Ascending aorta (tissue), 2 donors: Measurements from ENCODE around the gene SEMA4A. TPM values are rescaled to one million over a fixed set of nuclear protein-coding genes. Genes with fewer than 3 reads are reported as not detected.

ENCODE experiments used
- DNase-seq, 2 donors: peaks; one replicate each; pipeline ENCODE4 v3.0.0-alpha.2; 2019; ENCODE audit warnings: low spot score in 2 of 2
- H3K27ac ChIP-seq, 2 donors: fragments of 200-600 bp; sonication (generic); one replicate each; pipeline ENCODE4 v1.5.1; 2016 to 2017; ENCODE audit warnings: mild to moderate bottlenecking in 1 of 2
- H3K27me3 ChIP-seq: fragments of 200-600 bp; sonication (generic); one replicate; pipeline ENCODE4 v1.5.1; 2017
- H3K36me3 ChIP-seq, 2 donors: fragments of 200-600 bp; sonication (generic); one replicate each; pipeline ENCODE4 v1.5.1; 2016
- H3K4me1 ChIP-seq, 2 donors: fragments of 200-600 bp; sonication (generic); one replicate each; pipeline ENCODE4 v1.5.1; 2016 to 2017; ENCODE audit warnings: mild to moderate bottlenecking in 1 of 2
- H3K4me3 ChIP-seq, 2 donors: fragments of 200-600 bp; sonication (generic); one replicate each; pipeline ENCODE4 v1.5.1; 2016 to 2017; ENCODE audit warnings: mild to moderate bottlenecking in 1 of 2
- H3K9me3 ChIP-seq, 2 donors: fragments of 200-600 bp; sonication (generic); one replicate each; pipeline ENCODE4 v1.5.1; 2016
- intact Hi-C: fragments of 100-400 bp; cut with DNase I; formaldehyde crosslinking; loops from one replicate; pipeline ENCODE4 v1.15.1; 2023
- total RNA-seq: library from RNA; depleted of rRNA; stranded (reverse); fragments of >200 nt; gene quantifications from one replicate; pipeline ENCODE4 v1.1.0, GENCODE V29; 2016
- TF ChIP-seq, protein P1 (sequence below), 3 experiments: fragments of 200-600 bp in 2 of 3; fragments of 450-650 bp in 1 of 3; sonication (generic) in 2 of 3; IDR thresholded peaks; one replicate each; pipeline ENCODE4 v1.5.1; 2016 to 2019; ENCODE audit warnings: antibody characterized with exemption in 3 of 3, mild to moderate bottlenecking in 1 of 3, moderate library complexity in 1 of 3

Gene SEMA4A
- total RNA-seq: 0.64 TPM

DNA sequence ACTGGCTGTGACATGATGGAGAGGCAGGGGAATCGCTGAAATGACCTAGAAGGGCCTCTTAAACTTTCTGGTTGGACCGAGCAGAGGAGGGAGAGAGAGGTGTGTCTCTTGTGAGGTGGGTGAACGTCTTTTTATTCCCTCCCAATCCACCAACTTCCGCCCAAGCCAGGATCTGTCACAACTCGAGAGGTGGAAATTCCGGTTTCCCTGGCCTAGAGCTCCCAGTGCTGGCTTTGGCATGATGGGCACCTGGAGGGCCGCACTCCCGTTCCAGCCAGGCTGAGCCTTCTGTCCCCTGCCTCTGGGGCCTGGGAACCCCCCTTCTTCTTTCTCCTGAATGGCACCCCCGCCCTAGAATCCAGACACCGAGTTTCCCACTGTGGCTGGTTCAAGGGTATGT lies at the start of gene SEMA4A:
SEMA4A (plus strand) TSS at position 224 of the 400 bp plus-strand sequence. CDS start 994 bp downstream, outside the sequence.
- no peaks in the 10 kb centered on the region for H3K36me3 ChIP-seq
- DNase-seq: no peak
- H3K9me3 ChIP-seq: no peaks in the 10 kb centered on the region
- H3K4me3 ChIP-seq: no peak within 1 kb of the TSS
- H3K27ac ChIP-seq: no peak within 1 kb of the TSS
- peaks cover 0 to 3% of the 10 kb centered on the region in 2 donors for H3K4me1 ChIP-seq
- no peaks in the 10 kb centered on the region for H3K27me3 ChIP-seq
- TF ChIP-seq, protein P1, sequence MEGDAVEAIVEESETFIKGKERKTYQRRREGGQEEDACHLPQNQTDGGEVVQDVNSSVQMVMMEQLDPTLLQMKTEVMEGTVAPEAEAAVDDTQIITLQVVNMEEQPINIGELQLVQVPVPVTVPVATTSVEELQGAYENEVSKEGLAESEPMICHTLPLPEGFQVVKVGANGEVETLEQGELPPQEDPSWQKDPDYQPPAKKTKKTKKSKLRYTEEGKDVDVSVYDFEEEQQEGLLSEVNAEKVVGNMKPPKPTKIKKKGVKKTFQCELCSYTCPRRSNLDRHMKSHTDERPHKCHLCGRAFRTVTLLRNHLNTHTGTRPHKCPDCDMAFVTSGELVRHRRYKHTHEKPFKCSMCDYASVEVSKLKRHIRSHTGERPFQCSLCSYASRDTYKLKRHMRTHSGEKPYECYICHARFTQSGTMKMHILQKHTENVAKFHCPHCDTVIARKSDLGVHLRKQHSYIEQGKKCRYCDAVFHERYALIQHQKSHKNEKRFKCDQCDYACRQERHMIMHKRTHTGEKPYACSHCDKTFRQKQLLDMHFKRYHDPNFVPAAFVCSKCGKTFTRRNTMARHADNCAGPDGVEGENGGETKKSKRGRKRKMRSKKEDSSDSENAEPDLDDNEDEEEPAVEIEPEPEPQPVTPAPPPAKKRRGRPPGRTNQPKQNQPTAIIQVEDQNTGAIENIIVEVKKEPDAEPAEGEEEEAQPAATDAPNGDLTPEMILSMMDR (IDR thresholded peaks at IDR 0.05): no peak
- intact Hi-C loops: no loop called here

DNA sequence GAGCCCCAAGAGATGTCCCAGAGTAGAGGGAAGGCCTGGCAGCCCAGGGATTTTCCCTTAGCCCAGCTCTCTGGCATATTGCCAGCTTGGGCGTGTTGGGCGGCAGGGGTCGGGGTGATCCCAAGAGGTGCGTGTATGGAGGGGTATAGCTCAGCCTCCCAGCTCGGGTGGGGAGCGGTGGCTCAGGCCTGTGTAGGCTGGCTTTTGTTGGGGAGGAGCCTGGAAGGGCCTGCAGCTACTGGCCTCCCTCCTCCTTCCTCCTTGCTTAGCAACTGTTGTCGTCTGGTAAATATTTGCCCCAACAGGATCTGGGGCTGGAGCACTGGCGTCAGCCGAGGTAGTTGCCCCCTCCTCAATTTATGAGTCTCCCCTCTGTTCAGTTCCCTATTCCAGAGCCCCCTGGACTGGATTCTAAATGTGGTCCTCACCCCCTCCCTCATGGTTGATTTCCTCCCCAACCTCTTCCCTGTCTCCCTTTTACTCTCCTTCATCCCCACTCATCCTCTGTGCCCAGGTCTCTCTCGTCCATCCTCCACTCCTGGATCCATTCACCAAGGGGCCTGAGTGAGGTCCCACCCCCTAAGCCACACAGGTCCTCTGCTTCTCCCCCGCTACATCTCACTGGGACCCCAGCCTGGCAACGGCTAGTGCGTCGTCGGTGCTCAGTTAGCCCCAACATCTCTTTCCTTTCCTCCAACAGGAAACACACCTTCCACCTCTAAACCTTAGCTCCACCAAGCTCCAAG lies 49.1 kb upstream of the SEMA4A start:
- peak in 1 of 2 donors; percentile 93 for DNase-seq
- Histone ChIP-seq H3K4me1 (peaks cover 39 to 59% of the 10 kb centered on the region in 2 donors), H3K4me3 (peak overlapping the region in 1 of 2 donors; percentile 57), H3K36me3 (no peaks in the 10 kb centered on the region), H3K27ac (peak overlapping the region; percentile 95 to 96), H3K9me3 (no peaks in the 10 kb centered on the region), H3K27me3 (no peaks in the 10 kb centered on the region)
- intact Hi-C loops: loop anchor here (1.0 kb wide), 1 partner anchor 19 kb away; no protein-coding TSS in a partner anchor
- TF ChIP-seq, protein P1 (IDR thresholded peaks at IDR 0.05): no peak

DNA sequence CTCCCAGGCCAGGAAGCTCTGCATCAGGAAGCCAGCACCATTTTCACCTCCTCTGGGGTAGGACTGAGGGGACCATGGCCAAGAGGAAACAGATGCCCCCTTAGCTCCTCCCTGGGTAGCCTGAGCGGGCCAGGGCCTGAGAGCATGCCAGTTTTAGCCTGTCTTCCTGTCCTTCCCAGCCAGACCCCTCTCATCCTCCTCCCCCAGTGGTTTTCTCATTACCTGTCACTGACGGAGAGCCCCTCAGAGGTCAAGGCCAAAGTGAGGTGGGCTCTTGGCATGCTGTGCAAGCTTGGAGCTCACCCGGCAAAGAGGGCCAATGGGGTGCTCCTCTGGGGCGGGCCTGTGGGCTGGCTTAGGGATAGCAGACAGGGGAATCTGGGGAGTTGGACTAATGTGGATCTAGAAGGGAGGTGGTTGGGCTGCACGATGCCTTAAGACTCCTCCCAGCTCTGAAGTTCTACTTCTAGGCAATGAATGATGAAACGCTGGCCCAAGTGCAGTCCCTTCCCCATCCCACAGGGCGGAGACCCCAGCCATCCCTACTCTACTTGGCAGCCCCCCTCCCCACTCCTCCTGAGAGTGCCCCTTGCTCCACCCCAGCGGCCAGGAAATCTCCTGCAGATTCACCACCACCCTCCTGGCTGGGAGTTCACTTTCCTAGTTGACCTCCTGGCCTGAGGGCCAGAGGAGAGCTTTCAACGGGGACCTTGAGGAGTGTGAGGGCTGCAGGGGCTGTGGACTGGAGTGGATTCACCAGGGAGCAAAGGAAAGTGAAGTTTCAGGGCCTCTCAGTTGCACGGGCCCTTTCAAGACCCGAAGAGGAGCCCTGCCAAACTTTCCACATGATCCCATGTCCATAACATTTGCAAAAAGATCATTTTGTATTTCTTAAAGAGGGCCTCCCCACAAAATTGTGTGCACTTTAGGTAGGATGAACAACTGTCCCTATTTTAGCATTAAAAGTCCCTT lies 48.2 kb upstream of the SEMA4A start:
- intact Hi-C loops: loop anchor here (1.0 kb wide), 1 partner anchor 18 kb away; no protein-coding TSS in a partner anchor
- H3K4me1 ChIP-seq: peaks cover 39 to 59% of the 10 kb centered on the region in 2 donors

DNA sequence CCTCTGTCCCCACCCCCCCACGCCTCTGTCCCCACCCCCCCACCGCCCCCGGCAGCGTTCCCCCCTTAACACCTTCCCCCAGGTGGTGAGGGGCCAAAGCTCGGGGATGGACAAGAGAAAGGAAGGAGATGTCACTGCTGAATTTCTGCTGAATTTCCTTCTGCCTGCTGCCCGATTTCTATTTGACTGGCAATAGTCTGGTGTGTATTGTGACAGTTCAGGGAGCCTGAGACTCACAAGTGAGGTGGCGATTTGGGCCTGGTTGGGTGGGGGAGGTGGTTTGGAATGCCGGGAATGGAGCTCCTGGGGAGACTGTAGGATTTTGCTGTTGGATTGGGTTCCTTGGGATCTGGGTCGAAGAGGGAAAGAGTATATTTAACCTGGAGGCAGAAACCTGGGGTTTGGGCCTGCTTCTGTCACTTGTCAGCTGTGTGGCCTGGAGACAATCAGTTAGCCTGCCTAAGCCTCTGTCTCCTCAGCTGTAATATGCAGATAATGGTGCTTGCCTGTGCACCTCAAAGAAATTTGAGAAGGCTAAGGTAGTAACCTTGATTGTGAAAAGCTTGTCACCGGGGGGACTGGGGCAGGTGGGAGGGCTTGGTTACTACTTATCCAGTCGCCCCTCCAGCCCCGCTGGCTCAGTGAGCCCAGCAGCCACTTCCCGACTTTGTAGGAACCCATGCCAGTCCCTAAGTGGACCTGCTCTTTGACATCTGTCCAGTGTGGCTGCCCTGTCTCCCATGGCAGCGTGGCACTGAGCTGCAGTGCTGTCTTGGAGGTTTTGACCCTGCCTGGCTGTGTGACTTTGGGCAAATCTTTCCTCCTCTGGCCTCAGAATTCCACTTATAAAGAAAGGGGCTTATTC lies 46.5 kb upstream of the SEMA4A start:
- peak overlapping the region; percentile 39 to 57 for H3K4me3 ChIP-seq
- H3K4me1 ChIP-seq: peaks cover 38 to 53% of the 10 kb centered on the region in 2 donors
- TF ChIP-seq, protein P1 (IDR thresholded peaks at IDR 0.05): no peak
- peak overlapping the region; percentile 95 to 96 for H3K27ac ChIP-seq
- no peaks in the 10 kb centered on the region for H3K9me3 ChIP-seq
- no peaks in the 10 kb centered on the region for H3K36me3 ChIP-seq
- peak in 1 of 2 donors; percentile 80 for DNase-seq
- no peaks in the 10 kb centered on the region for H3K27me3 ChIP-seq
- intact Hi-C loops: loop anchor here (1.0 kb wide), 1 partner anchor 7 kb away; the partner anchor contains the start of gene LMNA

More for the DNA sequence above, 48.2 kb upstream of the SEMA4A start:
- Histone ChIP-seq H3K4me3 (peak overlapping the region in 1 of 2 donors; percentile 57), H3K9me3 (no peaks in the 10 kb centered on the region), H3K27ac (peak overlapping the region; percentile 95 to 96), H3K36me3 (no peaks in the 10 kb centered on the region), H3K27me3 (no peaks in the 10 kb centered on the region)
- TF ChIP-seq, protein P1 (IDR thresholded peaks at IDR 0.05): no peak
- peak in 1 of 2 donors; percentile 76 for DNase-seq

DNA sequence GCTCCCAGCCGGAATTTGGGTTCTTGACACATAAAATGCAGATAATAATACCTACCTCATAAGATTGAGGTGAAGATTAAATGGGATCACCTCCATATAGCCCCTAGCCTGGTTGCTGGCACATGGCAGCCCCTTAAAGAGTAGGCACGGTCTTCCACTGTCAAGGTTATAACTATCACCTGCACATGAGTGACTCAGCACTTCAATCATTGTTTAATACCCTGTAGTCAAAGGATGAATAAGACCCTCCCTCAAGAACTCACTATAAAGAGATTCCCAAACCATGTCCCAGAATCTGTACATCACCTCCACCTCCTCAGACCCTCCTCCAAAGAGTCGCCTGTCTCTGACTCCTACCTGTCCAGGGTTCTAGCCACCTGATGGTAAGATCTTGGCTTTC lies 45.3 kb upstream of the SEMA4A start:
- TF ChIP-seq, protein P1 (IDR thresholded peaks at IDR 0.05): no peak
- Histone ChIP-seq H3K4me3 (no peak overlapping the region), H3K27ac (peak overlapping the region; percentile 95 to 96), H3K9me3 (no peaks in the 10 kb centered on the region), H3K27me3 (no peaks in the 10 kb centered on the region), H3K36me3 (no peaks in the 10 kb centered on the region), H3K4me1 (peaks cover 27 to 41% of the 10 kb centered on the region in 2 donors)
- intact Hi-C loops: no loop called here
- DNase-seq: no peak
